OCI-LY1 (cell line): ENCODE measurements around the gene PLCD1.
"Not testable (repeated sequence)": the region's sequence is repeated elsewhere in the genome, so short reads cannot be mapped to it uniquely, and the experiment has no call there.

Experiments used
- CTCF ChIP-seq: fragments of 200-600 bp; sonication (generic), shearing (Covaris generic); IDR thresholded peaks from 2 replicates; pipeline ENCODE4 v1.5.1; 2017; ENCODE audit warnings: mild to moderate bottlenecking, antibody characterized with exemption, low read length, moderate library complexity, mixed read lengths
- EZH2 ChIP-seq: fragments of 200-600 bp; sonication (generic), shearing (Covaris generic); IDR thresholded peaks from 2 replicates; pipeline ENCODE4 v1.8.0; 2017; ENCODE audit warnings: borderline replicate concordance, mixed run types, mild to moderate bottlenecking, antibody characterized with exemption, low read length, moderate library complexity, mixed read lengths

GRCh38 chr3:38034335-38034734 lies 4.9 kb upstream of the PLCD1 start:
- TF ChIP-seq CTCF, EZH2: not testable (repeated sequence)
